GM12878 (cell line): Measurements from ENCODE around the gene CNTNAP2. TPM values are rescaled to one million over a fixed set of nuclear protein-coding genes. Genes with fewer than 3 reads are reported as not detected.

ENCODE experiments used
- ATAC-seq: fragments of 200-7000 bp; cut with Tn5 transposase; 3 replicates; pipeline ENCODE4 v1.9.1; 2020; ENCODE audit warnings: mild to moderate bottlenecking, moderate library complexity
- BruUV-seq: library from RNA; stranded (reverse); fragments of 400-500 nt; replicated peaks from 2 replicates; lab custom pipeline; 2021; lab: Mats Ljungman, UMichigan
- CTCF ChIA-PET: fragments of 300-600 bp; sonication (Branson Sonifier 250); formaldehyde crosslinking; extraction: SDS; loops from one replicate; lab custom pipeline; 2021; ENCODE audit warnings: inconsistent platforms; lab: Yijun Ruan, JAX
- POLR2A ChIA-PET: fragments of 350-600 bp; formaldehyde crosslinking; extraction: SDS; loops from one replicate; lab custom pipeline; 2021; ENCODE audit warnings: inconsistent platforms; lab: Charles Lee
- RAD21 ChIA-PET: fragments of 300-600 bp; sonication (Branson Sonifier 250); formaldehyde crosslinking; loops from one replicate; lab custom pipeline; 2023; ENCODE audit warnings: antibody characterized with exemption; ENCODE audit not compliant: unreplicated experiment; lab: Charles Lee
- SMC1A ChIA-PET: fragments of 300-600 bp; sonication (Branson Sonifier 250); formaldehyde crosslinking; loops from one replicate; lab custom pipeline; 2023; ENCODE audit not compliant: unreplicated experiment, uncharacterized antibody; lab: Charles Lee
- DNase-seq: peaks from one replicate; pipeline ENCODE4 v3.0.0-alpha.2; 2011; ENCODE audit warnings: low read depth, low spot score
- FAIRE-seq: peaks from 3 replicates; lab custom pipeline; 2011; peaks lifted over from hg19 to GRCh38; lab: Jason Lieb, UNC
- H2AFZ ChIP-seq: 2 replicates; pipeline ENCODE4 v1.6.0; 2011; ENCODE audit warnings: low read depth, low read length, control low read depth; ENCODE audit not compliant: control insufficient read depth
- H3K27ac ChIP-seq: 2 replicates; pipeline ENCODE4 v1.5.1; 2011; ENCODE audit warnings: control low read depth; ENCODE audit not compliant: control insufficient read depth, insufficient read depth
- H3K27me3 ChIP-seq, 2 experiments: replicated peaks in 1 of 2; 2 replicates each; pipeline versions ENCODE4 v1.6.0 to v1.6.1; 2011; ENCODE audit warnings: low read length in 1 of 2; ENCODE audit not compliant: control insufficient read depth in 2 of 2, insufficient read depth in 2 of 2
- H3K36me3 ChIP-seq, 2 experiments: 2 replicates each; pipeline ENCODE4 v1.5.1; 2011; ENCODE audit warnings: low read length in 1 of 2; ENCODE audit not compliant: control insufficient read depth in 2 of 2, insufficient read depth in 2 of 2
- H3K4me1 ChIP-seq: 2 replicates; pipeline ENCODE4 v1.6.1; 2011; ENCODE audit warnings: mild to moderate bottlenecking, low read length, moderate library complexity, mixed read lengths; ENCODE audit not compliant: control insufficient read depth, insufficient read depth
- H3K4me2 ChIP-seq: 2 replicates; pipeline ENCODE4 v1.6.0; 2011; ENCODE audit warnings: control low read depth; ENCODE audit not compliant: control insufficient read depth, insufficient read depth
- H3K4me3 ChIP-seq: fragments of 200-600 bp; sonication (generic); 2 replicates; pipeline ENCODE4 v1.5.1; 2016
- H3K79me2 ChIP-seq: 2 replicates; pipeline ENCODE4 v1.6.0; 2011; ENCODE audit warnings: low read length; ENCODE audit not compliant: control insufficient read depth, insufficient read depth
- H3K9ac ChIP-seq: 2 replicates; pipeline ENCODE4 v1.8.0; 2011; ENCODE audit warnings: low read length, control low read depth, mixed read lengths; ENCODE audit not compliant: control insufficient read depth, insufficient read depth
- H3K9me3 ChIP-seq: replicated peaks from 3 replicates; pipeline ENCODE4 v1.5.1; 2011; ENCODE audit warnings: mild to moderate bottlenecking, low read length; ENCODE audit not compliant: control insufficient read depth, insufficient read depth
- H4K20me1 ChIP-seq: 2 replicates; pipeline ENCODE4 v1.6.0; 2011; ENCODE audit not compliant: control insufficient read depth, insufficient read depth
- BACH1 ChIP-seq: fragments of 450-650 bp; IDR thresholded peaks from 2 replicates; pipeline ENCODE4 v1.6.1; 2017; ENCODE audit warnings: mild to moderate bottlenecking, borderline replicate concordance
- BHLHE40 ChIP-seq, 2 experiments: fragments of 450-650 bp in 1 of 2; IDR thresholded peaks; 2 replicates each; pipeline ENCODE4 v1.6.1; 2011 to 2017; ENCODE audit warnings: low read depth in 2 of 2, borderline replicate concordance in 1 of 2, improper control_type of control experiment in 1 of 2, low read length in 1 of 2, mild to moderate bottlenecking in 1 of 2
- CHD1 ChIP-seq: IDR thresholded peaks from 2 replicates; pipeline ENCODE4 v1.6.1; 2012; ENCODE audit warnings: low read depth, low read length, improper control_type of control experiment
- FOS ChIP-seq: IDR thresholded peaks from 3 replicates; pipeline ENCODE4 v1.6.1; 2011; ENCODE audit warnings: borderline replicate concordance; ENCODE audit not compliant: insufficient read length; ENCODE audit errors: extremely low read depth
- IRF4 ChIP-seq: IDR thresholded peaks from 2 replicates; pipeline ENCODE4 v1.6.1; 2011; ENCODE audit warnings: low read depth, low read length
- NFXL1 ChIP-seq: fragments of 450-650 bp; IDR thresholded peaks from 2 replicates; pipeline ENCODE4 v1.6.1; 2017; ENCODE audit warnings: antibody characterized with exemption, mild to moderate bottlenecking, borderline replicate concordance
- NR2C1 ChIP-seq: fragments of 450-650 bp; IDR thresholded peaks from 2 replicates; pipeline ENCODE4 v1.6.1; 2017; ENCODE audit warnings: antibody characterized with exemption, mild to moderate bottlenecking, moderate library complexity
- SREBF2 ChIP-seq: IDR thresholded peaks from 2 replicates; pipeline ENCODE4 v1.6.1; 2012; ENCODE audit warnings: mild to moderate bottlenecking, low read length
- ZZZ3 ChIP-seq: IDR thresholded peaks from 2 replicates; pipeline ENCODE4 v1.6.1; 2011; ENCODE audit warnings: low read depth; ENCODE audit not compliant: control insufficient read depth, insufficient read length
- WGBS: methylation state at CpG from one replicate; pipeline ENCODE4 v1.1.6; 2016; ENCODE audit warnings: low lambda C conversion rate; ENCODE audit not compliant: insufficient replicate concordance, insufficient coverage; ENCODE audit errors: missing lambda C conversion rate; 5-methylcytosine and 5-hydroxymethylcytosine counted together
- in situ Hi-C: fragments of 300-500 bp; cut with MboI; formaldehyde crosslinking; loops from 9 replicates; pipeline ENCODE4 v1.14.3; 2018; ENCODE audit warnings: mixed read lengths
- intact Hi-C: fragments of 100-400 bp; cut with micrococcal nuclease; formaldehyde crosslinking; loops from one replicate; pipeline ENCODE4 v1.14.2; 2022; ENCODE audit not compliant: unreplicated experiment
- polyA plus RNA-seq, 11 experiments: library from polyadenylated mRNA; depleted of rRNA in 4 of 11; unstranded in 6 of 11; stranded (reverse) in 5 of 11; fragments of >200 nt; fragmentation: Nextera tagmentation in 4 of 11; fragmentation: Illumina TruSeq in 1 of 11; extraction: Ambion mirVana in 4 of 11; extraction: Trizol in 1 of 11; gene quantifications; 1 replicate in 1 of 11; 2 replicates in 10 of 11; pipeline versions ENCODE4 v1.2.1 to v1.2.3, GENCODE V29; 2011 to 2016; ENCODE audit warnings: inconsistent platforms in 2 of 11, missing spikeins in 2 of 11, low read depth in 1 of 11
- total RNA-seq, 4 experiments: library from RNA; depleted of rRNA in 3 of 4; stranded (reverse); fragments of >200 nt in 3 of 4; fragmentation: Illumina TruSeq in 1 of 4; extraction: Trizol in 1 of 4; gene quantifications; 2 replicates each; pipeline versions ENCODE4 v1.2.1 to v1.2.3, GENCODE V29; 2013 to 2021
- TF ChIP-seq, protein P1 (sequence below): fragments of 450-650 bp; IDR thresholded peaks from 2 replicates; pipeline ENCODE4 v1.6.1; 2016; ENCODE audit warnings: mild to moderate bottlenecking, moderate library complexity, borderline replicate concordance
- TF ChIP-seq, protein P2 (sequence below): IDR thresholded peaks from 2 replicates; pipeline ENCODE4 v1.6.1; 2011; ENCODE audit warnings: mild to moderate bottlenecking, low read depth, low read length, moderate library complexity; ENCODE audit not compliant: insufficient replicate concordance
- TF ChIP-seq, protein P3 (sequence below): fragments of 450-650 bp; IDR thresholded peaks from 2 replicates; pipeline ENCODE4 v1.6.1; 2016; ENCODE audit warnings: mild to moderate bottlenecking
- TF ChIP-seq, protein P4 (sequence below): IDR thresholded peaks from 2 replicates; pipeline ENCODE4 v1.6.1; 2012; ENCODE audit warnings: low read depth, low read length, improper control_type of control experiment
- TF ChIP-seq, protein P5 (sequence below): fragments of 450-650 bp; IDR thresholded peaks from 2 replicates; pipeline ENCODE4 v1.6.1; 2018; ENCODE audit warnings: mild to moderate bottlenecking, low read depth, moderate library complexity; ENCODE audit not compliant: partially characterized antibody

CNTNAP2 gene
- total and polyA plus RNA-seq, 10 of the 15 experiments (the other 5 are each of a cell fraction or from before 2014, with no cell fraction given): 0.03 to 0.08 (median 0.03) TPM; not detected in 7

DNA sequence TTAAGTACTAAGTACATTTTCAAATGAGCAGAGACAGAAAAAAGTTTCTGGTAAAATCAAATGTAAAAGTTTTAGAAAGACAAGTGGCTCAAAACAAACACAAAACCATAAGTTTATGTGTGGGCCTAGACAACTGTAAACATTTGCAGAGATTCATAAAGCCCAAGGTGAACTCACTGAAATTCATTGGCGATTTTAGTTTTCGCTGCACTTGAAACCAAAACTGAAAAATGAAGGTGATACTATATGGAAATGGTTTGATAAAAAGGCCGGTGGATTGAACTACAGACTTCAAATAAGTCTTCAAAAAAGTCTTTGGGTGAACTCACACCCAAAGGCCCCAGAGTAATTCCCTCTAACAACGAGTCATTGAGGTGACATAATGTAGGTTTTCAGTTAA, 1289.0 kb downstream of the CNTNAP2 start:
- Histone ChIP-seq H3K4me2 (no peak overlapping the region), H3K36me3 (no peaks in the 10 kb centered on the region), H3K27ac (no peak overlapping the region), H3K4me1 (no peaks in the 10 kb centered on the region), H3K79me2 (no peaks in the 10 kb centered on the region), H3K4me3 (no peak overlapping the region), H4K20me1 (no peaks in the 10 kb centered on the region), H3K9ac (no peak overlapping the region), H3K9me3 (no peaks in the 10 kb centered on the region), H3K27me3 (no peaks in the 10 kb centered on the region), H2AFZ (no peak overlapping the region)
- WGBS: 3% methylated on average over 4 of the region's 4 CpGs
- intact Hi-C loops (no loop called here), in situ Hi-C loops (no loop called here)
- SMC1A ChIA-PET: no interaction called here
- CTCF ChIA-PET: no interaction called here
- FAIRE-seq (no peak), DNase-seq (no peak), ATAC-seq (no peak)
- POLR2A ChIA-PET: no interaction called here
- RAD21 ChIA-PET: no interaction called here
- BruUV-seq: no TSS peak
- TF ChIP-seq BACH1 (no peak), NFXL1 (no peak), SREBF2 (no peak), BHLHE40 (IDR thresholded peaks at IDR 0.05; ENCODE audit: borderline replicate concordance in 1 of 2, low read depth in 2 of 2, low read length in 1 of 2) (no peak), NR2C1 (no peak), FOS (no peak), CHD1 (no peak), ZZZ3 (no peak), IRF4 (no peak)
- TF ChIP-seq, protein P1, sequence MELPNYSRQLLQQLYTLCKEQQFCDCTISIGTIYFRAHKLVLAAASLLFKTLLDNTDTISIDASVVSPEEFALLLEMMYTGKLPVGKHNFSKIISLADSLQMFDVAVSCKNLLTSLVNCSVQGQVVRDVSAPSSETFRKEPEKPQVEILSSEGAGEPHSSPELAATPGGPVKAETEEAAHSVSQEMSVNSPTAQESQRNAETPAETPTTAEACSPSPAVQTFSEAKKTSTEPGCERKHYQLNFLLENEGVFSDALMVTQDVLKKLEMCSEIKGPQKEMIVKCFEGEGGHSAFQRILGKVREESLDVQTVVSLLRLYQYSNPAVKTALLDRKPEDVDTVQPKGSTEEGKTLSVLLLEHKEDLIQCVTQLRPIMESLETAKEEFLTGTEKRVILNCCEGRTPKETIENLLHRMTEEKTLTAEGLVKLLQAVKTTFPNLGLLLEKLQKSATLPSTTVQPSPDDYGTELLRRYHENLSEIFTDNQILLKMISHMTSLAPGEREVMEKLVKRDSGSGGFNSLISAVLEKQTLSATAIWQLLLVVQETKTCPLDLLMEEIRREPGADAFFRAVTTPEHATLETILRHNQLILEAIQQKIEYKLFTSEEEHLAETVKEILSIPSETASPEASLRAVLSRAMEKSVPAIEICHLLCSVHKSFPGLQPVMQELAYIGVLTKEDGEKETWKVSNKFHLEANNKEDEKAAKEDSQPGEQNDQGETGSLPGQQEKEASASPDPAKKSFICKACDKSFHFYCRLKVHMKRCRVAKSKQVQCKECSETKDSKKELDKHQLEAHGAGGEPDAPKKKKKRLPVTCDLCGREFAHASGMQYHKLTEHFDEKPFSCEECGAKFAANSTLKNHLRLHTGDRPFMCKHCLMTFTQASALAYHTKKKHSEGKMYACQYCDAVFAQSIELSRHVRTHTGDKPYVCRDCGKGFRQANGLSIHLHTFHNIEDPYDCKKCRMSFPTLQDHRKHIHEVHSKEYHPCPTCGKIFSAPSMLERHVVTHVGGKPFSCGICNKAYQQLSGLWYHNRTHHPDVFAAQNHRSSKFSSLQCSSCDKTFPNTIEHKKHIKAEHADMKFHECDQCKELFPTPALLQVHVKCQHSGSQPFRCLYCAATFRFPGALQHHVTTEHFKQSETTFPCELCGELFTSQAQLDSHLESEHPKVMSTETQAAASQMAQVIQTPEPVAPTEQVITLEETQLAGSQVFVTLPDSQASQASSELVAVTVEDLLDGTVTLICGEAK: no peak
- TF ChIP-seq, protein P2, sequence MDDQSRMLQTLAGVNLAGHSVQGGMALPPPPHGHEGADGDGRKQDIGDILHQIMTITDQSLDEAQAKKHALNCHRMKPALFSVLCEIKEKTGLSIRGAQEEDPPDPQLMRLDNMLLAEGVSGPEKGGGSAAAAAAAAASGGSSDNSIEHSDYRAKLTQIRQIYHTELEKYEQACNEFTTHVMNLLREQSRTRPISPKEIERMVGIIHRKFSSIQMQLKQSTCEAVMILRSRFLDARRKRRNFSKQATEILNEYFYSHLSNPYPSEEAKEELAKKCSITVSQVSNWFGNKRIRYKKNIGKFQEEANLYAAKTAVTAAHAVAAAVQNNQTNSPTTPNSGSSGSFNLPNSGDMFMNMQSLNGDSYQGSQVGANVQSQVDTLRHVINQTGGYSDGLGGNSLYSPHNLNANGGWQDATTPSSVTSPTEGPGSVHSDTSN: no peak
- TF ChIP-seq, protein P3, sequence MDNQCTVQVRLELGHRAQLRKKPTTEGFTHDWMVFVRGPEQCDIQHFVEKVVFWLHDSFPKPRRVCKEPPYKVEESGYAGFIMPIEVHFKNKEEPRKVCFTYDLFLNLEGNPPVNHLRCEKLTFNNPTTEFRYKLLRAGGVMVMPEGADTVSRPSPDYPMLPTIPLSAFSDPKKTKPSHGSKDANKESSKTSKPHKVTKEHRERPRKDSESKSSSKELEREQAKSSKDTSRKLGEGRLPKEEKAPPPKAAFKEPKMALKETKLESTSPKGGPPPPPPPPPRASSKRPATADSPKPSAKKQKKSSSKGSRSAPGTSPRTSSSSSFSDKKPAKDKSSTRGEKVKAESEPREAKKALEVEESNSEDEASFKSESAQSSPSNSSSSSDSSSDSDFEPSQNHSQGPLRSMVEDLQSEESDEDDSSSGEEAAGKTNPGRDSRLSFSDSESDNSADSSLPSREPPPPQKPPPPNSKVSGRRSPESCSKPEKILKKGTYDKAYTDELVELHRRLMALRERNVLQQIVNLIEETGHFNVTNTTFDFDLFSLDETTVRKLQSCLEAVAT: no peak
- TF ChIP-seq, protein P4, sequence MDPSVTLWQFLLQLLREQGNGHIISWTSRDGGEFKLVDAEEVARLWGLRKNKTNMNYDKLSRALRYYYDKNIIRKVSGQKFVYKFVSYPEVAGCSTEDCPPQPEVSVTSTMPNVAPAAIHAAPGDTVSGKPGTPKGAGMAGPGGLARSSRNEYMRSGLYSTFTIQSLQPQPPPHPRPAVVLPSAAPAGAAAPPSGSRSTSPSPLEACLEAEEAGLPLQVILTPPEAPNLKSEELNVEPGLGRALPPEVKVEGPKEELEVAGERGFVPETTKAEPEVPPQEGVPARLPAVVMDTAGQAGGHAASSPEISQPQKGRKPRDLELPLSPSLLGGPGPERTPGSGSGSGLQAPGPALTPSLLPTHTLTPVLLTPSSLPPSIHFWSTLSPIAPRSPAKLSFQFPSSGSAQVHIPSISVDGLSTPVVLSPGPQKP: no peak
- TF ChIP-seq, protein P5, sequence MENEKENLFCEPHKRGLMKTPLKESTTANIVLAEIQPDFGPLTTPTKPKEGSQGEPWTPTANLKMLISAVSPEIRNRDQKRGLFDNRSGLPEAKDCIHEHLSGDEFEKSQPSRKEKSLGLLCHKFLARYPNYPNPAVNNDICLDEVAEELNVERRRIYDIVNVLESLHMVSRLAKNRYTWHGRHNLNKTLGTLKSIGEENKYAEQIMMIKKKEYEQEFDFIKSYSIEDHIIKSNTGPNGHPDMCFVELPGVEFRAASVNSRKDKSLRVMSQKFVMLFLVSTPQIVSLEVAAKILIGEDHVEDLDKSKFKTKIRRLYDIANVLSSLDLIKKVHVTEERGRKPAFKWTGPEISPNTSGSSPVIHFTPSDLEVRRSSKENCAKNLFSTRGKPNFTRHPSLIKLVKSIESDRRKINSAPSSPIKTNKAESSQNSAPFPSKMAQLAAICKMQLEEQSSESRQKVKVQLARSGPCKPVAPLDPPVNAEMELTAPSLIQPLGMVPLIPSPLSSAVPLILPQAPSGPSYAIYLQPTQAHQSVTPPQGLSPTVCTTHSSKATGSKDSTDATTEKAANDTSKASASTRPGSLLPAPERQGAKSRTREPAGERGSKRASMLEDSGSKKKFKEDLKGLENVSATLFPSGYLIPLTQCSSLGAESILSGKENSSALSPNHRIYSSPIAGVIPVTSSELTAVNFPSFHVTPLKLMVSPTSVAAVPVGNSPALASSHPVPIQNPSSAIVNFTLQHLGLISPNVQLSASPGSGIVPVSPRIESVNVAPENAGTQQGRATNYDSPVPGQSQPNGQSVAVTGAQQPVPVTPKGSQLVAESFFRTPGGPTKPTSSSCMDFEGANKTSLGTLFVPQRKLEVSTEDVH: no peak
